ENCODE measurements around the gene RRP7A.

Gene RRP7A

DNA sequence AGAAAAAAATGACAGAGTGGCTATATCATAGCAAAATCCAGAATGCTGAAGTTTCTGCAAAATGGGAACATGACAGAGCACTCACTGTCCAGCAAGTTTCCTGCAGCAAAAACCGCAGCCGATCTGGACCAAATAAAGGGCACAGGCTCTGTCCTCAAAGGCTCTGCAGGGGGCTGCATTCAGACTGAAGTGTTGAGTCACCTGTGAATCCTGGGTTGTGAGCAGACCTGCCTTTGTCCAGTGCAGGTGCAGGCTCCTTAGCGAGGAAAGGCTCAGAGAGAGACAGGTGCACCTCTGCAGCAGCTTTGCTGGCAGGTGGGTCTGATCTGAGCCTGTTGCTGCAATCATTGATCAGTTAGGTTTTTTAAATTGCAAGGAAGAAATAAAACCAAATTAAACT, 58.1 kb downstream of the RRP7A start:
- H3K9me3 ChIP-seq (ENCODE audit: control insufficient read depth, low read depth, low read length), result no peaks in the 10 kb centered on the region
- peaks cover 23% of the 10 kb centered on the region for H3K27me3 ChIP-seq (ENCODE audit: control insufficient read depth, insufficient read depth, low read length)
- no peaks in the 10 kb centered on the region for H3K36me3 ChIP-seq (ENCODE audit: control insufficient read depth, low read depth, low read length)
- no peak overlapping the region for H3K4me3 ChIP-seq (ENCODE audit: low read length)
- H3K4me1 ChIP-seq (ENCODE audit: control insufficient read depth, low read depth, low read length), result peaks cover 23% of the 10 kb centered on the region
- no peak overlapping the region for H3K9ac ChIP-seq (ENCODE audit: low read length)
- no peak overlapping the region for H3K27ac ChIP-seq (ENCODE audit: low read length)

All from iPS-18a (cell line).